ENCODE measurements around the gene MMP7. TPM values are rescaled to one million over a fixed set of nuclear protein-coding genes. Genes with fewer than 3 reads are reported as not detected.

MMP7 gene
- total RNA-seq (2021; ENCODE audit: unreplicated experiment) (0.61 TPM), Bru-seq, nascent RNA (percentile 20 among the genes with signal in this experiment), BruChase-seq, experiment 1, labeled RNA remaining after a 6-hour chase (percentile 22 among the genes with signal in this experiment), BruChase-seq, experiment 2, labeled RNA remaining after a 2-hour chase (percentile 11 among the genes with signal in this experiment)
- polyA plus RNA-seq (2012): 0.39 and 1.0 TPM in 2 replicates
- long read RNA-seq, partial matches to known transcripts: 0 of 2 reads
- long read RNA-seq, other reads (novel, unspliced or antisense): 0 of 2 reads

GRCh38 chr11:102530558-102530957 is at the start of gene MMP7:
TSS of gene MMP7 (minus strand) at chr11:102530747. CDS start at chr11:102530700, 47 bp downstream.
- no TSS peak for BruUV-seq (replicated peaks)
- H3K4me2 ChIP-seq (ENCODE audit: low read length): peak within 1 kb of the TSS; percentile 73
- ChIA-PET RAD21 (ENCODE audit: low non-redundant PET in 1 of 2, low total read pairs in 2 of 2, uncharacterized antibody in 2 of 2, unreplicated experiment in 2 of 2) (no interaction called here), CTCF (no interaction called here), POLR2A (no interaction called here)
- no peaks in the 10 kb centered on the region for H3K27me3 ChIP-seq (ENCODE audit: insufficient read depth, low read length)
- H3K9me2 ChIP-seq (ENCODE audit: insufficient read depth): no peaks in the 10 kb centered on the region
- no peak for TF ChIP-seq SP1 (IDR thresholded peaks at IDR 0.05; ENCODE audit: low read depth)
- TF ChIP-seq SRF (IDR thresholded peaks at IDR 0.05; ENCODE audit: low read depth): no peak
- TF ChIP-seq ZFX (IDR thresholded peaks at IDR 0.05): no peak
- TF ChIP-seq CBX3 (IDR thresholded peaks at IDR 0.05; ENCODE audit: low read depth): peak; percentile 36; the same call in 1 of the 2 replicates
- no peak for TF ChIP-seq TCF7L2 (IDR thresholded peaks at IDR 0.05; ENCODE audit: borderline replicate concordance, extremely low read depth, insufficient read depth, insufficient read length)
- TF ChIP-seq RAD21 (IDR thresholded peaks at IDR 0.05; ENCODE audit: low read depth): no peak
- TF ChIP-seq EZH2phosphoT487 (IDR thresholded peaks at IDR 0.05; ENCODE audit: borderline replicate concordance): no peak
- no peak for TF ChIP-seq POLR2A (IDR thresholded peaks at IDR 0.05; ENCODE audit: borderline replicate concordance, extremely low read depth, insufficient read depth, insufficient read length)
- no peak for TF ChIP-seq REST (IDR thresholded peaks at IDR 0.05; ENCODE audit: low read depth)
- TF ChIP-seq FOSL1 (IDR thresholded peaks at IDR 0.05; ENCODE audit: low read depth): no peak
- TF ChIP-seq CEBPB (IDR thresholded peaks at IDR 0.05; ENCODE audit: low read depth): no peak
- no peak for TF ChIP-seq EZH2 (IDR thresholded peaks at IDR 0.05)
- no peak for TF ChIP-seq SIN3A (IDR thresholded peaks at IDR 0.05; ENCODE audit: low read depth)
- no peak for TF ChIP-seq EGR1 (IDR thresholded peaks at IDR 0.05; ENCODE audit: low read depth)
- TF ChIP-seq, protein P1, sequence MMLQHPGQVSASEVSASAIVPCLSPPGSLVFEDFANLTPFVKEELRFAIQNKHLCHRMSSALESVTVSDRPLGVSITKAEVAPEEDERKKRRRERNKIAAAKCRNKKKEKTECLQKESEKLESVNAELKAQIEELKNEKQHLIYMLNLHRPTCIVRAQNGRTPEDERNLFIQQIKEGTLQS (IDR thresholded peaks at IDR 0.05): no peak
- no peak for TF ChIP-seq ELF1 (IDR thresholded peaks at IDR 0.05; ENCODE audit: borderline replicate concordance, low read depth)
- TF ChIP-seq MAX (IDR thresholded peaks at IDR 0.05): peak; percentile 42
- 0 out of 2 replicates have a peak, but pooled peaks have one; percentile 20 for TF ChIP-seq POLR2AphosphoS5 (IDR thresholded peaks at IDR 0.05; ENCODE audit: low read depth, low read length)
- TF ChIP-seq ZNF274 (IDR thresholded peaks at IDR 0.05; ENCODE audit: low read depth, low read length): no peak
- H3K9me3 ChIP-seq (ENCODE audit: control insufficient read depth in 1 of 2, insufficient read depth in 1 of 2, low read depth in 1 of 2, low read length in 2 of 2): no peaks in the 10 kb centered on the region
- intact Hi-C loops (cut with micrococcal nuclease): no loop called here
- peaks cover 2 to 24% of the 10 kb centered on the region in 2 experiments; a peak in 3 of 4 replicates for H3K4me1 ChIP-seq (ENCODE audit: control insufficient read depth in 1 of 2, insufficient read depth in 2 of 2, low read length in 2 of 2)
- H3K36me3 ChIP-seq (ENCODE audit: control insufficient read depth in 1 of 2, insufficient read depth in 2 of 2, low read length in 2 of 2): no peaks in the 10 kb centered on the region
- DNase-seq (ENCODE audit: low read depth, low spot score) (no peak), ATAC-seq (peak; percentile 89)
- H3K9ac ChIP-seq (ENCODE audit: low read length): peak within 1 kb of the TSS; percentile 39
- H3K27ac ChIP-seq (ENCODE audit: low read depth, low read length): no peak within 1 kb of the TSS
- peak within 1 kb of the TSS; percentile 12 to 46; a peak in 2 of 4 replicates for H3K4me3 ChIP-seq (replicated peaks in 1 of 2; ENCODE audit: low read depth in 1 of 2, low read length in 2 of 2)
- no peaks in the 10 kb centered on the region for H3K79me2 ChIP-seq (ENCODE audit: insufficient read depth, low read length)
- H4K20me1 ChIP-seq (ENCODE audit: insufficient read depth): no peaks in the 10 kb centered on the region
- peak within 1 kb of the TSS; percentile 100 for H2AFZ ChIP-seq (ENCODE audit: low read depth, low read length, poor library complexity, severe bottlenecking)
